Esophagus muscularis mucosa (tissue), 4 donors: Measurements from ENCODE around the gene TRMO. TPM values are rescaled to one million over a fixed set of nuclear protein-coding genes. Genes with fewer than 3 reads are reported as not detected.

Experiments
- DNase-seq: peaks from one replicate; pipeline ENCODE4 v3.0.0-alpha.2; 2017; ENCODE audit errors: extremely low spot score
- H3K27ac ChIP-seq, 4 donors: fragments of 200-600 bp; sonication (generic); replicated peaks in 1 of 4; 1 replicate in 3 of 4; 2 replicates in 1 of 4; pipeline ENCODE4 v1.5.1; 2016 to 2019; ENCODE audit warnings: mild to moderate bottlenecking in 1 of 4
- H3K27me3 ChIP-seq, 4 donors: fragments of 200-600 bp; sonication (generic); one replicate each; pipeline versions ENCODE4 v1.5.1 to v1.6.0; 2016 to 2019
- H3K36me3 ChIP-seq, 4 donors: fragments of 200-600 bp; sonication (generic); one replicate each; pipeline ENCODE4 v1.5.1; 2016 to 2019
- H3K4me1 ChIP-seq, 4 donors: fragments of 200-600 bp; sonication (generic); one replicate each; pipeline ENCODE4 v1.5.1; 2016 to 2019
- H3K4me3 ChIP-seq, 4 donors: fragments of 200-600 bp; sonication (generic); 1 replicate in 2 of 4; 2 replicates in 2 of 4; pipeline ENCODE4 v1.5.1; 2016 to 2019; ENCODE audit warnings: mild to moderate bottlenecking in 4 of 4, moderate library complexity in 1 of 4
- H3K9me3 ChIP-seq, 4 donors: fragments of 200-600 bp; sonication (generic); 1 replicate in 3 of 4; 2 replicates in 1 of 4; pipeline ENCODE4 v1.5.1; 2016 to 2019
- EP300 ChIP-seq: sonication (generic); formaldehyde crosslinking; IDR thresholded peaks from one replicate; pipeline ENCODE4 v1.6.1; 2017; ENCODE audit warnings: antibody characterized with exemption
- POLR2A ChIP-seq: fragments of 450-650 bp; IDR thresholded peaks from one replicate; pipeline ENCODE4 v1.6.1; 2017; ENCODE audit warnings: antibody characterized with exemption, moderate library complexity, mild to moderate bottlenecking, low read depth
- POLR2AphosphoS5 ChIP-seq, 2 donors: sonication (generic); formaldehyde crosslinking; IDR thresholded peaks; one replicate each; pipeline ENCODE4 v1.6.1; 2017; ENCODE audit warnings: antibody characterized with exemption in 2 of 2
- WGBS: methylation state at CpG from one replicate; pipeline ENCODE4 v1.1.5; 2018; 5-methylcytosine and 5-hydroxymethylcytosine counted together
- intact Hi-C: fragments of 100-400 bp; cut with DNase I; formaldehyde crosslinking; loops from one replicate; pipeline ENCODE4 v1.15.1; 2023
- total RNA-seq, 4 donors: library from RNA; depleted of rRNA; stranded (reverse); fragments of >200 nt; gene quantifications; one replicate each; pipeline versions ENCODE4 v1.1.0 to v1.2.1, GENCODE V29; 2016
- TF ChIP-seq, protein P1 (sequence below), 3 experiments: fragments of 200-600 bp in 2 of 3; fragments of 450-650 bp in 1 of 3; sonication (generic) in 2 of 3; IDR thresholded peaks; one replicate each; pipeline ENCODE4 v1.5.1; 2017 to 2019; ENCODE audit warnings: antibody characterized with exemption in 3 of 3, mild to moderate bottlenecking in 2 of 3, moderate library complexity in 1 of 3

TRMO gene
- total RNA-seq, 4 donors from 2014 or later = 16.6 to 22.7 (median 18.8) TPM

DNA sequence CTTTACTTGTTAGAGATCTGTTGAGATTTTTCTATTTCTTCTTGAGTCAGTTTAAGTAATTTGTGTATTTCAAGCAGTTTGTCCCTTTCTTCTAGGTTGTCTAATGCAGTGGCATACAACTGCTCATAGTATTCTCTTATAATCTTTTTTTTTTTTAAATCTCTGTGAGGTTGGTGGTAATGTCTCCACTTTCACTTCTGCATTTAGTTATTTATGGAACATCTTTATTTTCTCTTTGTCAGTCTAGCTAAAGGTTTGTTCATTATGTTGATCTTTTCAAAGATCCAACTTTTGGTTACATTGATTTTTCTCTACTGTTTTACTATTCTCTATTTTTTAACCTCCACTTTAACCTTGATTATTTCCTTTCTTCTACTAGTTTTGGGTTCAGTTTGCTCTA is 55.5 kb downstream of the TRMO start:
- no peak overlapping the region for H3K27ac ChIP-seq
- no peaks in the 10 kb centered on the region for H3K4me1 ChIP-seq
- no peak for DNase-seq
- H3K36me3 ChIP-seq = no peaks in the 10 kb centered on the region
- H3K9me3 ChIP-seq = peaks cover 0 to 21% (median 17%) of the 10 kb centered on the region in 4 donors
- TF ChIP-seq POLR2AphosphoS5 (IDR thresholded peaks at IDR 0.05) (no peak), POLR2A (no peak), EP300 (no peak)
- TF ChIP-seq, protein P1, sequence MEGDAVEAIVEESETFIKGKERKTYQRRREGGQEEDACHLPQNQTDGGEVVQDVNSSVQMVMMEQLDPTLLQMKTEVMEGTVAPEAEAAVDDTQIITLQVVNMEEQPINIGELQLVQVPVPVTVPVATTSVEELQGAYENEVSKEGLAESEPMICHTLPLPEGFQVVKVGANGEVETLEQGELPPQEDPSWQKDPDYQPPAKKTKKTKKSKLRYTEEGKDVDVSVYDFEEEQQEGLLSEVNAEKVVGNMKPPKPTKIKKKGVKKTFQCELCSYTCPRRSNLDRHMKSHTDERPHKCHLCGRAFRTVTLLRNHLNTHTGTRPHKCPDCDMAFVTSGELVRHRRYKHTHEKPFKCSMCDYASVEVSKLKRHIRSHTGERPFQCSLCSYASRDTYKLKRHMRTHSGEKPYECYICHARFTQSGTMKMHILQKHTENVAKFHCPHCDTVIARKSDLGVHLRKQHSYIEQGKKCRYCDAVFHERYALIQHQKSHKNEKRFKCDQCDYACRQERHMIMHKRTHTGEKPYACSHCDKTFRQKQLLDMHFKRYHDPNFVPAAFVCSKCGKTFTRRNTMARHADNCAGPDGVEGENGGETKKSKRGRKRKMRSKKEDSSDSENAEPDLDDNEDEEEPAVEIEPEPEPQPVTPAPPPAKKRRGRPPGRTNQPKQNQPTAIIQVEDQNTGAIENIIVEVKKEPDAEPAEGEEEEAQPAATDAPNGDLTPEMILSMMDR (IDR thresholded peaks at IDR 0.05) = no peak
- peaks cover 0 to 41% (median 3%) of the 10 kb centered on the region in 4 donors for H3K27me3 ChIP-seq
- intact Hi-C loops = no loop called here
- no peak overlapping the region for H3K4me3 ChIP-seq

DNA sequence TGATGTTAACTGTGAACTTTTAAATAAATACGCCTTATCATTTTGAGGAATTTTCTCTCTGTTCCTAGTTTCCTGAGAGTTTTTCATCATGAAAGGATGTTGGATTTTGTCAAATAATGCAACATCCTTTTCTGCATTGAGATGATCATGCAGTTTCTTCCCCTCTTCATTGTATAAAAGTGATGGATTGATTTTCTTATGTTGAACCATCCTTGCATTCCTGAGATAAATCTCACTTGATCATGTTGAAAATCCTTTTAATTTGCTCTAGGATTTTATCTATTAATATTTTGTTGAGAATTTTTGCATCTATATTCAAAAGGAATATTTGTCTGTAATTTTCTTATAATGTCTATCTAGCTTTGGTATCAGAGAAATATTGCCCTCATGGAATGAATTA is 56.0 kb downstream of the TRMO start:
- TF ChIP-seq EP300 (no peak), POLR2AphosphoS5 (IDR thresholded peaks at IDR 0.05) (no peak)
- TF ChIP-seq, protein P1 (IDR thresholded peaks at IDR 0.05) = no peak
- DNase-seq = no peak
- 100% methylated on average over 1 of the region's 1 CpG for WGBS
- peaks cover 0 to 21% (median 17%) of the 10 kb centered on the region in 4 donors for H3K9me3 ChIP-seq
- H3K27ac ChIP-seq = no peak overlapping the region
- H3K4me3 ChIP-seq = no peak overlapping the region
- H3K36me3 ChIP-seq = no peaks in the 10 kb centered on the region
- H3K4me1 ChIP-seq = no peaks in the 10 kb centered on the region
- H3K27me3 ChIP-seq = peaks cover 0 to 46% (median 3%) of the 10 kb centered on the region in 4 donors
- intact Hi-C loops = no loop called here

DNA sequence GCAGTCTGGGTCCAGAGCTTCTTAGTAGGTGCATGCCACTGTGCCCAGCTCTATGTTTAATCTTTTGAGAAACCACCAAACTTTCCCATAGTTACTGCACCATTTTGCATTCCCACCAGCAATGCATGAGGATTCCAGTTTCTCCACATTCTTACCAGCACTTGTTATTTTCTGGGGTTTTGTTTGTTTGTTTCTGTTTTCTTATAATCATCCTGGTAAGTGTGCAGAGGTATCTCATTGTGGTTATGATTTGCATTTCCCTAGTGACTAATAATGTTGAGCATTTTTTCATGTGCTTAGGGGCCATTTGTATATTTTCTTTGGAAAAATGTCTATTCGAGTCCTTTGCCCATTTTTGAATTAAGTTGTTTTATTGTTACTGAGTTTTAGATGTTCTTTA is 57.9 kb downstream of the TRMO start:
- TF ChIP-seq POLR2AphosphoS5 (IDR thresholded peaks at IDR 0.05) = no peak
- TF ChIP-seq POLR2A = no peak
- TF ChIP-seq, protein P1 (IDR thresholded peaks at IDR 0.05) = no peak
- no peak for TF ChIP-seq EP300
- no peak for DNase-seq
- H3K27me3 ChIP-seq = peaks cover 0 to 65% (median 13%) of the 10 kb centered on the region in 4 donors
- peaks cover 0 to 21% (median 17%) of the 10 kb centered on the region in 4 donors for H3K9me3 ChIP-seq
- H3K27ac ChIP-seq = no peak overlapping the region
- no peaks in the 10 kb centered on the region for H3K36me3 ChIP-seq
- no peak overlapping the region for H3K4me3 ChIP-seq
- intact Hi-C loops = no loop called here
- H3K4me1 ChIP-seq = no peaks in the 10 kb centered on the region
- 46% methylated on average over 1 of the region's 1 CpG for WGBS

DNA sequence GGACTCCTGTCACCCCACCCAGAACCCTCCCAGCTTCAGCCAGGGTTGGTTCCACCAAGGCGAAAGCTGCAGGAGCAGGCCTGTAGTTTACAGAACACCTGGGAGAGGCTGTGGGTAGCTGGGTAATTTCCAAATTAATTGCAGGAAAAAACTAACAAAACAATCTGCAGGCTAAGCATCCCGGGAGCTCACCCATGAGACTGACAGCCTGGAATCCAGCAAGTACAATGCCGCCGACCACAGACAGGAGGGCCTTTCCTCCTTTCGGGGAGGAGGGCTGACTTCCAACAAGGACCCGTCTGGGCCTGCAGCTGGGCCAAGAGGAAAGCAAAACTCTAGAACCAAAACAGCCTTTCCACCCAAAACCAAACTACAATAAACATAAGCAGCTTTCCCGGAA is 59.0 kb downstream of the TRMO start:
- no peak overlapping the region for H3K27ac ChIP-seq
- no peak overlapping the region for H3K4me3 ChIP-seq
- DNase-seq = no peak
- peaks cover 0 to 75% (median 19%) of the 10 kb centered on the region in 4 donors for H3K27me3 ChIP-seq
- TF ChIP-seq EP300 (no peak), POLR2A (no peak), POLR2AphosphoS5 (IDR thresholded peaks at IDR 0.05) (no peak)
- TF ChIP-seq, protein P1 (IDR thresholded peaks at IDR 0.05) = no peak
- peaks cover 0 to under 1% (median under 1%) of the 10 kb centered on the region in 4 donors for H3K4me1 ChIP-seq
- H3K9me3 ChIP-seq = peaks cover 0 to 21% (median 17%) of the 10 kb centered on the region in 4 donors
- intact Hi-C loops = no loop called here
- no peaks in the 10 kb centered on the region for H3K36me3 ChIP-seq
- WGBS = 69% methylated on average over 7 of the region's 7 CpGs

DNA sequence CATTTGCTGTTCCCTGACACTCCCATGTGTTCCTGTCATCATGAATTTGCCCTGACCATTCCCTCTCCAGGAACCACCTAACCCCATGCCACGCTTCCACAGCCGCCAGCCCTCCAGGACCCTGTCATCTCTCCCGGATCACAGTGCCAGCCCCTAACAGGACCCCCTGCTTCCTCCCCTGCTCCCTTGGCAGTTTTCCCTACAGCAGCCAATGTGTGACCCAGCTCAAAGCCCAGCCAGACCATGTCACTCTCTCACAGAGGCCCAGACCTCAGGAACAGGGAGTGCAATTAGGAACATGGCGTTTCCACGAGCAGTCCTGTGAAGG is 61.2 kb downstream of the TRMO start:
- 68% methylated on average over 5 of the region's 5 CpGs for WGBS
- Histone ChIP-seq H3K9me3 (peaks cover 0 to 11% (median 7%) of the 10 kb centered on the region in 4 donors), H3K4me3 (no peak overlapping the region), H3K27ac (no peak overlapping the region), H3K36me3 (no peaks in the 10 kb centered on the region), H3K27me3 (peaks cover 0 to 90% (median 40%) of the 10 kb centered on the region in 4 donors), H3K4me1 (peaks cover 4 to 10% (median 7%) of the 10 kb centered on the region in 4 donors)
- intact Hi-C loops = no loop called here
- no peak for DNase-seq
- TF ChIP-seq EP300 (no peak), POLR2A (no peak), POLR2AphosphoS5 (IDR thresholded peaks at IDR 0.05) (no peak)
- TF ChIP-seq, protein P1 (IDR thresholded peaks at IDR 0.05) = no peak
